Measurements from ENCODE around the gene RAB38. TPM values are rescaled to one million over a fixed set of nuclear protein-coding genes. Genes with fewer than 3 reads are reported as not detected.

RAB38 gene
- total RNA-seq, 1 donor from 2014 or later = 8.1 TPM

DNA sequence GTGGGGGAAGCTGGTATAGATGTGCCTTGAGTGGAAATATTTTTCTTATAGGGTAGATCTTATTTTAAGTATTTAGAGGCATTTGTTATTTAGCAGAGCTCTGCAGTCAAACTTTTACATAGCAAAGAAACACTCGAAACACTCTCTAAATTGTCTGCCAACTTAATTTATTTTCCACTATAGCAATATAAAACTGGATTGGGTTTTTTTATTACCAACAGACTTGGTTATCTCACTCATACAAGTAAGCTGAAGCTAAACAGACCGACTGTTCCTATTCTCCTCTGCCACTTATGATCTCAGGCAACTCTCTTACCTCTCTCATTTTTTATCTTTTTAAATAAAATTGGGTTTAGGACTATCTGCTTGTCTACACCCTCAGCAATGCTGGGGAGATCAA lies 4.6 kb downstream of the RAB38 start:
- Mint-ChIP-seq H3K4me3 (no peak overlapping the region), H3K4me1 (peaks cover 14% of the 10 kb centered on the region), H3K27ac (no peak overlapping the region)

DNA sequence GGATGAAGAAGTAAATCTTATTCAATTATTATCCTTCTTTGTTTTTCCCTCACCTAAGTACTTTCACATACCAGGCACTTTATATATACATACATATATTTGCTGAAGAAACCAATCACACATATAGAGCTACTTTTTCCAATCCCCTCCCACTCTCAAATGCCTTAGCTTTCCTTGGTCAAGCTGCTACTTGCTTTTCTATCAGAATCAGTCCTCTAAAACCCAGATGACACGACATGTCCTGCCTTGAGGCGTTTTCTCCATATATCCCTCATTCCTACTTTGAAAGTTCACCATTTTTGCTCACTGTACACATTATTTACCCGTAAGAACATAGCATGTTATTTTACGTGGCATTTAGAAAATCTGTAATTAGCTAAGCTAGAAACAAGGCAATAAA lies 5.4 kb downstream of the RAB38 start:
- Mint-ChIP-seq H3K36me3 (no peaks in the 10 kb centered on the region), H3K27me3 (ENCODE audit: insufficient read depth, low read depth) (no peaks in the 10 kb centered on the region), H3K27ac (no peak overlapping the region), H3K4me3 (no peak overlapping the region), H3K4me1 (peaks cover 14% of the 10 kb centered on the region), H3K9me3 (no peaks in the 10 kb centered on the region)
- Histone ChIP-seq H3K27ac (no peak overlapping the region), H3K79me2 (ENCODE audit: low read depth) (no peaks in the 10 kb centered on the region), H3K9ac (no peak overlapping the region), H3K9me3 (ENCODE audit: low read depth) (no peaks in the 10 kb centered on the region), H2AFZ (replicated peaks) (no peak overlapping the region), H3F3A (ENCODE audit: low read depth) (no peaks in the 10 kb centered on the region), H3K4me2 (no peak overlapping the region), H3K36me3 (no peaks in the 10 kb centered on the region), H3K27me3 (peaks cover 4% of the 10 kb centered on the region), H4K20me1 (ENCODE audit: low read depth) (no peaks in the 10 kb centered on the region), H3K4me3 (no peak overlapping the region), H3K4me1 (no peaks in the 10 kb centered on the region)
- TF ChIP-seq EZH2phosphoT487 (IDR thresholded peaks at IDR 0.05) = no peak
- TF ChIP-seq, protein P1, sequence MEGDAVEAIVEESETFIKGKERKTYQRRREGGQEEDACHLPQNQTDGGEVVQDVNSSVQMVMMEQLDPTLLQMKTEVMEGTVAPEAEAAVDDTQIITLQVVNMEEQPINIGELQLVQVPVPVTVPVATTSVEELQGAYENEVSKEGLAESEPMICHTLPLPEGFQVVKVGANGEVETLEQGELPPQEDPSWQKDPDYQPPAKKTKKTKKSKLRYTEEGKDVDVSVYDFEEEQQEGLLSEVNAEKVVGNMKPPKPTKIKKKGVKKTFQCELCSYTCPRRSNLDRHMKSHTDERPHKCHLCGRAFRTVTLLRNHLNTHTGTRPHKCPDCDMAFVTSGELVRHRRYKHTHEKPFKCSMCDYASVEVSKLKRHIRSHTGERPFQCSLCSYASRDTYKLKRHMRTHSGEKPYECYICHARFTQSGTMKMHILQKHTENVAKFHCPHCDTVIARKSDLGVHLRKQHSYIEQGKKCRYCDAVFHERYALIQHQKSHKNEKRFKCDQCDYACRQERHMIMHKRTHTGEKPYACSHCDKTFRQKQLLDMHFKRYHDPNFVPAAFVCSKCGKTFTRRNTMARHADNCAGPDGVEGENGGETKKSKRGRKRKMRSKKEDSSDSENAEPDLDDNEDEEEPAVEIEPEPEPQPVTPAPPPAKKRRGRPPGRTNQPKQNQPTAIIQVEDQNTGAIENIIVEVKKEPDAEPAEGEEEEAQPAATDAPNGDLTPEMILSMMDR (IDR thresholded peaks at IDR 0.05) = no peak
- no peak for TF ChIP-seq EZH2 (IDR thresholded peaks at IDR 0.05)
- no peak for DNase-seq (ENCODE audit: low spot score)

More for the DNA sequence above, 4.6 kb downstream of the RAB38 start:
- H3K36me3 ChIP-seq = no peaks in the 10 kb centered on the region
- H3F3A ChIP-seq (ENCODE audit: low read depth) = peaks cover 2% of the 10 kb centered on the region
- H3K4me3 ChIP-seq = no peak overlapping the region
- no peak overlapping the region for H3K27ac ChIP-seq
- no peak overlapping the region for H3K4me2 ChIP-seq
- H4K20me1 ChIP-seq (ENCODE audit: low read depth) = no peaks in the 10 kb centered on the region
- no peak for DNase-seq (ENCODE audit: low spot score)
- no peak overlapping the region for H2AFZ ChIP-seq (replicated peaks)
- H3K9ac ChIP-seq = no peak overlapping the region
- Mint-ChIP-seq H3K9me3 (no peaks in the 10 kb centered on the region), H3K27me3 (ENCODE audit: insufficient read depth, low read depth) (peaks cover under 1% of the 10 kb centered on the region), H3K36me3 (no peaks in the 10 kb centered on the region)
- no peaks in the 10 kb centered on the region for H3K79me2 ChIP-seq (ENCODE audit: low read depth)
- peaks cover 4% of the 10 kb centered on the region for H3K27me3 ChIP-seq
- TF ChIP-seq EZH2phosphoT487 (IDR thresholded peaks at IDR 0.05) (no peak), EZH2 (IDR thresholded peaks at IDR 0.05) (no peak)
- TF ChIP-seq, protein P1 (IDR thresholded peaks at IDR 0.05) = no peak
- H3K9me3 ChIP-seq (ENCODE audit: low read depth) = no peaks in the 10 kb centered on the region
- peaks cover 2% of the 10 kb centered on the region for H3K4me1 ChIP-seq

DNA sequence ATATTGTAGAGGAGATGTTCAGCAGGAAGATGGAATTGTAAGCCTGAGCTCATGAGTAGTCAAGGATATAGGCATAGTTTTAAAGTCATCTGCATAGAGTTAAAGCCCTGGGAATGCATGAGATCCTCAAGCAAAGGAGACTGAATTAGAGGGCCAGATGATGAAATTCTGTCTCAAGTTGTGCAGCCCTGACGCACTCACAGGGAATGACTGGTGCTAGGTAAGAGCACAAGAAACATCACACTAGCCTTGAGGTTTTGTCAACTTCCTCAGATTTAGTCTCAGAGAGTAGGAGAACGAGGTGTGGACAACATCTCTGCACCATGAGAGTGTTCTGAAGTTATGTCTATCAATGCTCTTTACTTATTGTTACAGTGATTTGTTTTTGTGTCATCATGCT lies 5.8 kb downstream of the RAB38 start:
- H3K27me3 ChIP-seq = peaks cover under 1% of the 10 kb centered on the region
- no peak overlapping the region for H3K4me3 ChIP-seq
- no peaks in the 10 kb centered on the region for H3K79me2 ChIP-seq (ENCODE audit: low read depth)
- H2AFZ ChIP-seq (replicated peaks) = no peak overlapping the region
- H3K27ac ChIP-seq = no peak overlapping the region
- no peak for DNase-seq (ENCODE audit: low spot score)
- no peaks in the 10 kb centered on the region for H3K9me3 Mint-ChIP-seq
- no peak overlapping the region for H3K27ac Mint-ChIP-seq
- peaks cover 11% of the 10 kb centered on the region for H3K4me1 Mint-ChIP-seq
- H3K4me2 ChIP-seq = no peak overlapping the region
- H3K4me3 Mint-ChIP-seq = no peak overlapping the region
- no peaks in the 10 kb centered on the region for H3K4me1 ChIP-seq
- TF ChIP-seq EZH2 (IDR thresholded peaks at IDR 0.05) (no peak), EZH2phosphoT487 (IDR thresholded peaks at IDR 0.05) (no peak)
- TF ChIP-seq, protein P1 (IDR thresholded peaks at IDR 0.05) = no peak
- no peaks in the 10 kb centered on the region for H3K36me3 Mint-ChIP-seq
- H3K9me3 ChIP-seq (ENCODE audit: low read depth) = no peaks in the 10 kb centered on the region
- no peaks in the 10 kb centered on the region for H3K27me3 Mint-ChIP-seq (ENCODE audit: insufficient read depth, low read depth)
- no peaks in the 10 kb centered on the region for H4K20me1 ChIP-seq (ENCODE audit: low read depth)
- H3K9ac ChIP-seq = no peak overlapping the region
- H3F3A ChIP-seq (ENCODE audit: low read depth) = no peaks in the 10 kb centered on the region
- no peaks in the 10 kb centered on the region for H3K36me3 ChIP-seq

Data from neural progenitor cell (in vitro differentiated cells).